Stimulated activated naive B cell treated with anti-CD40 and anti-IgM and Interleukin-4, amounts not matched to agents 10 μg/mL and 1 μg/mL and 100 μg/mL, for 72 hours (primary cell): ENCODE measurements around the gene WNT9A.

ENCODE experiments used
- ATAC-seq, 2 donors: fragments of 150-1000 bp; cut with Tn5 transposase; replicated peaks; 2 replicates each; pipeline ENCODE4 v1.10.0; 2021; ENCODE audit warnings: moderate library complexity in 1 of 2
- DNase-seq: peaks from one replicate; pipeline ENCODE4 v3.0.0; 2021
- H3K27ac Mint-ChIP-seq: one replicate; pipeline ENCODE4 v1.8.0; 2022; ENCODE audit warnings: mild to moderate bottlenecking, mixed read lengths
- H3K27me3 Mint-ChIP-seq, 2 donors: one replicate each; pipeline ENCODE4 v1.8.0; 2022; ENCODE audit warnings: mixed read lengths in 2 of 2
- H3K36me3 Mint-ChIP-seq, 2 donors: one replicate each; pipeline ENCODE4 v1.8.0; 2022; ENCODE audit warnings: mixed read lengths in 2 of 2, mild to moderate bottlenecking in 1 of 2
- H3K4me1 Mint-ChIP-seq, 2 donors: one replicate each; pipeline ENCODE4 v1.8.0; 2022; ENCODE audit warnings: mixed read lengths in 2 of 2, mild to moderate bottlenecking in 1 of 2
- H3K4me3 Mint-ChIP-seq, 2 donors: one replicate each; pipeline ENCODE4 v1.8.0; 2022; ENCODE audit warnings: mild to moderate bottlenecking in 2 of 2, mixed read lengths in 2 of 2, moderate library complexity in 1 of 2
- H3K9me3 Mint-ChIP-seq, 2 donors: one replicate each; pipeline ENCODE4 v1.8.0; 2022; ENCODE audit warnings: mixed read lengths in 2 of 2, mild to moderate bottlenecking in 1 of 2

WNT9A gene

GRCh38 chr1:227890451-227891222 is 57.1 kb downstream of the WNT9A start:
- Mint-ChIP-seq H3K9me3 (no peaks in the 10 kb centered on the region), H3K36me3 (no peaks in the 10 kb centered on the region), H3K4me1 (peaks cover 5 to 12% of the 10 kb centered on the region in 2 donors), H3K4me3 (no peak overlapping the region), H3K27ac (no peak overlapping the region), H3K27me3 (no peaks in the 10 kb centered on the region)
- no peak for ATAC-seq
- no peak for DNase-seq

GRCh38 chr1:227889863-227890405 is 57.8 kb downstream of the WNT9A start:
- no peaks in the 10 kb centered on the region for H3K36me3 Mint-ChIP-seq
- H3K4me3 Mint-ChIP-seq, result no peak overlapping the region
- H3K27ac Mint-ChIP-seq, result no peak overlapping the region
- H3K4me1 Mint-ChIP-seq, result peaks cover 6 to 13% of the 10 kb centered on the region in 2 donors
- DNase-seq (no peak), ATAC-seq (no peak)
- no peaks in the 10 kb centered on the region for H3K9me3 Mint-ChIP-seq
- no peaks in the 10 kb centered on the region for H3K27me3 Mint-ChIP-seq

- ATAC-seq (no peak), DNase-seq (no peak)
- Mint-ChIP-seq H3K27me3 (no peaks in the 10 kb centered on the region), H3K9me3 (no peaks in the 10 kb centered on the region), H3K27ac (no peak overlapping the region), H3K4me1 (peaks cover 6 to 13% of the 10 kb centered on the region in 2 donors), H3K36me3 (no peaks in the 10 kb centered on the region), H3K4me3 (no peak overlapping the region)
Measured at GRCh38 chr1:227889047-227889862, 58.5 kb downstream of the WNT9A start.

- no peak overlapping the region for H3K4me3 Mint-ChIP-seq
- no peak for DNase-seq
Measured at GRCh38 chr1:227888404-227889046, 59.2 kb downstream of the WNT9A start.

GRCh38 chr1:227887697-227888403 is 59.9 kb downstream of the WNT9A start:
- Mint-ChIP-seq H3K4me3 (peak overlapping the region; percentile 77 to 78), H3K27me3 (no peaks in the 10 kb centered on the region), H3K4me1 (peaks cover 6 to 13% of the 10 kb centered on the region in 2 donors), H3K36me3 (no peaks in the 10 kb centered on the region), H3K9me3 (no peaks in the 10 kb centered on the region), H3K27ac (peak overlapping the region; percentile 84)
- ATAC-seq (peak; percentile 74 to 81), DNase-seq (peak; percentile 36)

More at GRCh38 chr1:227888404-227889046, 59.2 kb downstream of the WNT9A start:
- H3K9me3 Mint-ChIP-seq, result no peaks in the 10 kb centered on the region
- no peak for ATAC-seq
- no peaks in the 10 kb centered on the region for H3K36me3 Mint-ChIP-seq
- H3K27ac Mint-ChIP-seq, result no peak overlapping the region
- peaks cover 6 to 13% of the 10 kb centered on the region in 2 donors for H3K4me1 Mint-ChIP-seq
- no peaks in the 10 kb centered on the region for H3K27me3 Mint-ChIP-seq

GRCh38 chr1:227886993-227887696 is 60.6 kb downstream of the WNT9A start:
- Mint-ChIP-seq H3K27me3 (no peaks in the 10 kb centered on the region), H3K27ac (no peak overlapping the region), H3K9me3 (no peaks in the 10 kb centered on the region), H3K4me1 (peaks cover 6 to 13% of the 10 kb centered on the region in 2 donors), H3K4me3 (peak overlapping the region in 1 of 2 donors; percentile 77), H3K36me3 (no peaks in the 10 kb centered on the region)
- ATAC-seq (peak; percentile 26 to 37), DNase-seq (no peak)

- H3K4me1 Mint-ChIP-seq, result peaks cover 6 to 13% of the 10 kb centered on the region in 2 donors
- no peaks in the 10 kb centered on the region for H3K36me3 Mint-ChIP-seq
- no peak overlapping the region for H3K27ac Mint-ChIP-seq
- ATAC-seq (no peak), DNase-seq (no peak)
- H3K4me3 Mint-ChIP-seq, result peak overlapping the region; percentile 30 to 44
- no peaks in the 10 kb centered on the region for H3K27me3 Mint-ChIP-seq
- H3K9me3 Mint-ChIP-seq, result no peaks in the 10 kb centered on the region
Measured at GRCh38 chr1:227886503-227886961, 61.2 kb downstream of the WNT9A start.

GRCh38 chr1:227885648-227886502 is 61.9 kb downstream of the WNT9A start:
- DNase-seq (no peak), ATAC-seq (no peak)
- Mint-ChIP-seq H3K27me3 (no peaks in the 10 kb centered on the region), H3K4me3 (no peak overlapping the region), H3K27ac (no peak overlapping the region), H3K9me3 (no peaks in the 10 kb centered on the region), H3K36me3 (no peaks in the 10 kb centered on the region), H3K4me1 (peaks cover 6 to 13% of the 10 kb centered on the region in 2 donors)

GRCh38 chr1:227885135-227885647 is 62.5 kb downstream of the WNT9A start:
- H3K4me1 Mint-ChIP-seq, result peaks cover 6 to 13% of the 10 kb centered on the region in 2 donors
- no peaks in the 10 kb centered on the region for H3K9me3 Mint-ChIP-seq
- H3K27ac Mint-ChIP-seq, result no peak overlapping the region
- no peaks in the 10 kb centered on the region for H3K36me3 Mint-ChIP-seq
- H3K27me3 Mint-ChIP-seq, result no peaks in the 10 kb centered on the region
- no peak for DNase-seq
- no peak overlapping the region for H3K4me3 Mint-ChIP-seq
- no peak for ATAC-seq

- no peaks in the 10 kb centered on the region for H3K36me3 Mint-ChIP-seq
- H3K27ac Mint-ChIP-seq, result no peak overlapping the region
- no peaks in the 10 kb centered on the region for H3K27me3 Mint-ChIP-seq
- no peak for ATAC-seq
- H3K4me3 Mint-ChIP-seq, result no peak overlapping the region
- H3K4me1 Mint-ChIP-seq, result peaks cover 6 to 13% of the 10 kb centered on the region in 2 donors
- H3K9me3 Mint-ChIP-seq, result no peaks in the 10 kb centered on the region
- DNase-seq, result no peak
Measured at GRCh38 chr1:227884370-227885134, 63.2 kb downstream of the WNT9A start.

- H3K4me3 Mint-ChIP-seq, result no peak overlapping the region
- H3K27me3 Mint-ChIP-seq, result no peaks in the 10 kb centered on the region
- H3K4me1 Mint-ChIP-seq, result peaks cover 6 to 13% of the 10 kb centered on the region in 2 donors
- no peaks in the 10 kb centered on the region for H3K9me3 Mint-ChIP-seq
- no peak for ATAC-seq
- DNase-seq, result no peak
- no peaks in the 10 kb centered on the region for H3K36me3 Mint-ChIP-seq
- H3K27ac Mint-ChIP-seq, result no peak overlapping the region
Measured at GRCh38 chr1:227883641-227884301, 64.0 kb downstream of the WNT9A start.
